Glomerular endothelial cell (primary cell): ENCODE data around the gene PAPPA. TPM values are rescaled to one million over a fixed set of nuclear protein-coding genes. Genes with fewer than 3 reads are reported as not detected.

Experiments used
- DNase-seq: peaks from one replicate; pipeline ENCODE4 v3.0.0-alpha.2; 2011; ENCODE audit warnings: low read depth, low spot score; ENCODE audit errors: extremely low read depth
- total RNA-seq: library from RNA; depleted of rRNA; stranded (reverse); fragments of >200 nt; gene quantifications from 2 replicates; pipeline ENCODE4 v1.2.3, GENCODE V29; 2015

PAPPA gene
- total RNA-seq, 1 donor from 2014 or later: 13.1 TPM

GRCh38 chr9:116377179-116377798 is 223.7 kb downstream of the PAPPA start:
- no peak for DNase-seq

- no peak for DNase-seq
These were observed 225.3 kb downstream of the PAPPA start for GRCh38 chr9:116378873-116379272.

DNA sequence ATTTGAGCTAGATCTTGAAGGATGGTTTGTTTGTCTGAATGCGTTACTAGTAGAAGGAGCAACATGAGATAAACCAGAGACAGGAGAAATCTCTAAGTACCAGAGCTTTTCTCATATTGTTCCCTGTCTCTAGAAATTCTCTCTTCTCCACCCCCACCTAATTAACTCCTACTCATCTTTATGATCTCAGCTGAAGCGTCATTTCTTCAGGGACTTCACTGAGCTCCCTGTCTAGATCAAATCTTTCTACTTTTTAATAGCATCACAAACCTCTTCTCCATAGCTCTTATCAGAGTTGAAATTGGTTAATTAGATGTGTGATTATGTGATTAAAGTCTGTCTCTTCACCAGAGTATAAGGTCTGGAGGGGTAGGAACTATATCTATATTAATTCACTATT is 226.2 kb downstream of the PAPPA start:
- no peak for DNase-seq

DNA sequence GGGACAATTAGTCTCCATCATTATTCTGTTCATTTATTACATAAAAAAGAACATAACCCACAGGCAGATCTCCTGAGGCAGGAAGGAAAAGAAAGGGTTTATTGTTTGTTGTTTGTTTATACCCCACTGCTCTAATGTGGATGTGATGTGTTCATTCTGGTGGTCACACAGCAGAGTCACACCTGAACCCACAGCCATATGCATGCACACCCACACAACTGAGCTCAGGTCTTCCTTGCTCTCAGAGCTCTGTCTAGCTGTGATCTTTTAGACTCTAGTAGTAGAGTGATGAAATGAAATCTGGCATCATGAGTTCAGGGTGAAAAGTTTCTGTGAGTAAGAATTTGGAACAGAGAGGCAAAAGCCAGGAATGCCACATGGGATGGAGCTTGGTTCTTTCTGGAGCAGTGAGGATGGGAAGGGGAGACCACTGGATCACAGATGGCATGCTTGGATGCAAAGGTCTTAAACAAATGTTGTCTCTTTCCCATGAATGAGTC is 227.0 kb downstream of the PAPPA start:
- no peak for DNase-seq

- no peak for DNase-seq
These were observed 227.8 kb downstream of the PAPPA start for GRCh38 chr9:116381350-116381749.

GRCh38 chr9:116382053-116382452 is 228.5 kb downstream of the PAPPA start:
- no peak for DNase-seq

DNA sequence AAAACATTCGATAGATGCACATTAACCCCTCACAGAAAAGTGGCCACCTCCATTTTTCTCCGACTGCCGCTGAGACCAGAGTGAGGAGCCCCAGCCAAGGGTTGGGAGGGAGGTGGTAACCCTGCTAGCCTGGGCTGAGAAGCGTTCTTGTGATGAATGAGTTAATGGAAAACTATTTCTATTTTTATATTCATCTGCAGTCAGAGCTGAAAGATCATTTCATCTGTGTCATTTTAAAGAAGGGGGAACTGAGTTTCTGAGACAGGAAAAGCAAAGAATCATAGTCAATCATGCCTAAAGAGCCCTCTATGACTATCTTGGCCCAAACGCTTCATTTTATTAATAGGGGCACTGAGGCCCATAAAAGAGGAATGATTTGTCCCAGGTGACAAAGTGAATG is 229.5 kb downstream of the PAPPA start:
- DNase-seq: no peak

DNA sequence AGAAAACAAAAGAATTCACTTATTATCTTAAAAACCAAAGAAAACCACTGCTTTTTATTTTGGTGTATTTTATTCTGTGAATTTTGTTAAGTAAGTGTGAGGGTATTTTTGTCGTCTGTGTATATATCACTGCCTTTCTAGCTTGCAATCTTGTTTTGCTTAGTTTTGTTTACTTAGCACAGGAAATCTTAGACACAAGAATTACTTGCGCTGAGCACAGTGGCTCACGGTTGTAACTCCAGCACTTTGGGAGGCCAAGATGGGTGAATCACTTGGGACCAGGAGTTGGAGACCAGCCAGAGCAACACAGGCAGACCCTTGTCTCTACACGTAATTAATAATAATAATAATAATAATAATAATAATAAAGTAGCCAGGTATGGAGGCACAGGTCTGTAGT is 230.3 kb downstream of the PAPPA start:
- DNase-seq: no peak

DNA sequence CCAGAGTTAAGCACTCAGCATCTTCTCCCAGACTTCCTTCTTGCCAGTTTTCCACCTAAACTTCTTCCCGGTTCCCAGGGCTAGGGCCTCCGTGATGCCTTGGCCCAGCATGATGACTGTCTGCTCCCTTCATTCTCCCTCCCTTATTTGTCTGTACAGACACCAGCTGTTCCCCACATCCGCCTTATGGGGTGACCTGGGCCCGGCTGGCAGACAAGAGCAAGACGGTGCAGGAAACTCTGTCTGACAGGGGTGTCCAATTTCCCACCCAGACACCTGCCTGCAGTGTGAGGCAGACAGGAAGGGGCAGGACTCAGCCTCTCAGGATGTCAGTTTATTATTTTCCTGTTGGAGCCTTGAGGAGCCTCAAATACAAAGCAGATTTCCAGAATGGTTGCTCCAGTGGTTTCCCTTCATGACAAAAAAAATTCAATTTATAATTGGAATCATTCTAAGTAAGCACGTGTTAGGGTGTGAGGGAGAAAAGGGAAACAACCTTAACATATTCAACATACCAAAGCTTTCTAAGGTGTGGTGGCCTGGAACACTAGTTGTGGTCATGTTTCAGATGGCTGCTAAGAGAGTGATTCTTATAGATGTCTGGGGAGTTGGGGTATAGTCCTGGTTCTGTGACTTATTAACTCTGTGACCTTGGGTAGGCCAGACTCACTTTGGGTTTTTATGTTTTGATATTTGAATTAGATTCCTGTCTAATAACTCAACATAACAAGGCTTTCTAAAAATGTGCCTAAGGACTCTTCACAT is 234.5 kb downstream of the PAPPA start:
- no peak for DNase-seq

- DNase-seq: no peak
These were observed 236.1 kb downstream of the PAPPA start for GRCh38 chr9:116389541-116390302.

DNA sequence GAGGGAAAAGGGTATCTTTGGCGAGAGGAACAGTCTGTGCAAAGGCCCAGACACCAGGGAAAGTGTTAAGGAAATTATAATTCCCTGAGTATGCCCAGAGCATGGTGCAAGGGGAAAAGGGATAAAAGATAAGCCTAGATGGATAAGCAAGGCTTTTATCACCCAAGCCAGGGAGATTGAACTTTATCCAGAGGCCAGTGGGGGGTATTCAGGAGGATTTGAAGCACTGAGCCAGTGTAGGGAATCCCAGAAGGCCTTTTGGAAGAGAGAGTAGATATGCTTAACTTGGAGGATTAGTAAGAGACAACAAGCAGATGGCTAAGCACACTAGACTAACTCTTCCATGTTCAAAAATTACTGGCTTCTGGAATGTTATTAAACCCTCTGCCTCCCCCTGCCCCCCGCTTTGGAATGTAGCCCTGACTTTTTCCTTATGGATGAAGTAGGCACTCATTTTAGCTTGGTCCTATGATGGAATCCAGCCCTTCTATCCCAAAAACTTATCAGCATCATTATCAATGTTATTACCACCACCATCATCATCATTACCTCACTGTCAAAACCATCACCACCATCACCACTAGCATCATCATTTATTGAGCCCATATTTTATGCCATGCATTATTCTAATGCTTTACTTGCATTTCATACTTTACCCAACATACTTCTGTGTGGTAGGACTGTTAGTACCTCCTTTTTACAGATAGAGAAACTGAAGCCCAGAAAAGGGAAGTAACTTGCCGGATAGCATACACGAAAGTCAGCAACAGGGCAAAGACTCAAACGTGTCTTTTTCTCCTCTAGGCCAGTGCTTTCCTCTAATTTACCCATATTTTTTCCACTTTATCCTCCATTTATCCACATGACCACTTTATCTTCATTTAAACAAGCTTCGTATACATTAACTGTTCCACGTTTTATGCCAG is 237.0 kb downstream of the PAPPA start:
- no peak for DNase-seq

GRCh38 chr9:116391306-116391900 is 237.8 kb downstream of the PAPPA start:
- DNase-seq: no peak

GRCh38 chr9:116393198-116393597 is 239.6 kb downstream of the PAPPA start:
- no peak for DNase-seq

DNA sequence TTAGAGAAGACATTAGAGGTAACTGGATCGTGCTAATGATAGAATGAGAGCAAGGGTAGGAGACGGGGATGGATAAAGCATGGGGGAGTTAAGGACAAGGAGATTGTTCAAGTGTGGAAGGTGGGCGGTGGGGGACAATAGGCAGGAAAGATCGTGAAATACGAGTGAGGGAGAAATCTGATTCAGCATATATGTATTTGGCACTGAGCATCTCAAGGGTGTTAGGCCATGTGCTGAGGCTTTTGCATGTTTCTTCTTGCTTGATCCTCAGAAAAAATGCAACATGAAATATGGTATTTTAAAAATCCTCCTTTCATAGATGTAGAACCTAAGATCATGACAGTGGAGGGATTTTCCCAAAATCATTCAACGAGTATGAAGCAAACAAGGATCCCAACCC is 240.5 kb downstream of the PAPPA start:
- DNase-seq: no peak

- DNase-seq: no peak
These were observed 241.5 kb downstream of the PAPPA start for GRCh38 chr9:116394894-116395698.

DNA sequence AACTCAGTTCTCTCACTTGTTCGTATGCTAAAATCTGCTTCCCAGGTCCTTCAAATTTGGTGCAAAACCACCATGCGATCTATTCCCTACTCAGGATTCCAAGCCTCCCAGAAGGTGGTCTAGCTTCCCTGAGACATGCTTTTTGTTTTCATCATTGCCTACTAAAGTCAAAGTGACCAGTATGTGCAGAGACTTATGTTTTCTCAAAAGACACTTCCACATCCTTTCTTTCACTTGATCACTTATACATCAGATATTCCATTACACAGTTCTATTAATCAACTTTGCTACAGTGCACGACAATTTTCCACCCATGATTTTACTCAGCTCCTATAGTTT is 242.1 kb downstream of the PAPPA start:
- no peak for DNase-seq

GRCh38 chr9:116403171-116403570 is 249.6 kb downstream of the PAPPA start:
- no peak for DNase-seq

- DNase-seq: no peak
These were observed 250.6 kb downstream of the PAPPA start for GRCh38 chr9:116404228-116404627.

DNA sequence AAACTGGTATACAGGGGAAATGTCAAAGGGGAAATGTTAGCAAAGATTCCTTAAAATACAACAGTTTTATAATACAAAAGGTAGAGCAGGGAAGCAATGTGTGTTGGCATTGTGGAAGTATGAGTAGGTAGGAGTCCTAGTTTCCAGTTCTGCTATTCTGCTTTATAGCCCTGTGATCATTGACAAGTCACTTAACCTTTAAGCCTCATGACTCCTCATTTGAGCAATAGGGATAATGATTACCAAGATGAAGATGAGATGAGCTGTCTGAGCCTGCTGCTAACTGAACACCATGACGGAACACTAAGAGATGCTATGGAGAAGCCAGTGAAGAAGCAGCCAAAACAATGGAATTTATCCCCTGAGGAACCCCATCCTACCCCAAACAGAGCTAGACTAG is 251.7 kb downstream of the PAPPA start:
- DNase-seq: no peak
